Measurements from ENCODE around the gene VPS26A. TPM values are rescaled to one million over a fixed set of nuclear protein-coding genes. Genes with fewer than 3 reads are reported as not detected.

The VPS26A gene
- total RNA-seq, 1 donor from 2014 or later, result 55.8 TPM

DNA sequence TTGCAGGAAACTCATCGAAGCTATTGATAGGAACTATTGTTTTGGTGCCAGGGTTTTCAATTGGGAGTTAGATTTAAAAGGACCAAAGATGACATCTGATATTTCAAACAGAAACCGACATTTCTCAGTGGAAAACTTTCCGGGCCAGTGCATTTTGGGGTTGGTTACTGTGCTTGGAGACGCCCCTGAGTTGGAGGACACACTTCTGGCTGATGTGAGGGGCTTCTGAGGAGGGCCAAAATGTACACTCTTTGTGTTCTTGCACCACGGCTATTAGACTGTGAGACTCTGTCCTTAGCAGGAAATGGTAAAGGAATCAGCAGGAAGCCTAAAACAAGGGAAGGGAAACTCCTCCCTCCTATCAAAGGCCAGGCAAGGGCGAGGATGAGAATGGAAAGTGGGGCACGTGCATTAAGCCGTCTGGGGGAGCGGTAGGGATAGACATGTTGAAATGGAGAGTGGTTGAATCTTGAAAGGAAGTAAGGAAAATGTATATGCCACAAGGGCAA, 37.9 kb upstream of the VPS26A start:
- Mint-ChIP-seq H3K4me3 (ENCODE audit: unreplicated experiment) (no peak overlapping the region), H3K36me3 (ENCODE audit: unreplicated experiment) (no peaks in the 10 kb centered on the region), H3K27me3 (ENCODE audit: unreplicated experiment) (peaks cover 1% of the 10 kb centered on the region), H3K4me1 (ENCODE audit: low read depth, unreplicated experiment) (no peaks in the 10 kb centered on the region), H3K9me3 (ENCODE audit: unreplicated experiment) (no peaks in the 10 kb centered on the region), H3K27ac (ENCODE audit: unreplicated experiment) (no peak overlapping the region)
- no peak for DNase-seq
- TF ChIP-seq, protein P1, sequence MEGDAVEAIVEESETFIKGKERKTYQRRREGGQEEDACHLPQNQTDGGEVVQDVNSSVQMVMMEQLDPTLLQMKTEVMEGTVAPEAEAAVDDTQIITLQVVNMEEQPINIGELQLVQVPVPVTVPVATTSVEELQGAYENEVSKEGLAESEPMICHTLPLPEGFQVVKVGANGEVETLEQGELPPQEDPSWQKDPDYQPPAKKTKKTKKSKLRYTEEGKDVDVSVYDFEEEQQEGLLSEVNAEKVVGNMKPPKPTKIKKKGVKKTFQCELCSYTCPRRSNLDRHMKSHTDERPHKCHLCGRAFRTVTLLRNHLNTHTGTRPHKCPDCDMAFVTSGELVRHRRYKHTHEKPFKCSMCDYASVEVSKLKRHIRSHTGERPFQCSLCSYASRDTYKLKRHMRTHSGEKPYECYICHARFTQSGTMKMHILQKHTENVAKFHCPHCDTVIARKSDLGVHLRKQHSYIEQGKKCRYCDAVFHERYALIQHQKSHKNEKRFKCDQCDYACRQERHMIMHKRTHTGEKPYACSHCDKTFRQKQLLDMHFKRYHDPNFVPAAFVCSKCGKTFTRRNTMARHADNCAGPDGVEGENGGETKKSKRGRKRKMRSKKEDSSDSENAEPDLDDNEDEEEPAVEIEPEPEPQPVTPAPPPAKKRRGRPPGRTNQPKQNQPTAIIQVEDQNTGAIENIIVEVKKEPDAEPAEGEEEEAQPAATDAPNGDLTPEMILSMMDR (IDR thresholded peaks at IDR 0.05; ENCODE audit: partially characterized antibody, unreplicated experiment), result no peak

DNA sequence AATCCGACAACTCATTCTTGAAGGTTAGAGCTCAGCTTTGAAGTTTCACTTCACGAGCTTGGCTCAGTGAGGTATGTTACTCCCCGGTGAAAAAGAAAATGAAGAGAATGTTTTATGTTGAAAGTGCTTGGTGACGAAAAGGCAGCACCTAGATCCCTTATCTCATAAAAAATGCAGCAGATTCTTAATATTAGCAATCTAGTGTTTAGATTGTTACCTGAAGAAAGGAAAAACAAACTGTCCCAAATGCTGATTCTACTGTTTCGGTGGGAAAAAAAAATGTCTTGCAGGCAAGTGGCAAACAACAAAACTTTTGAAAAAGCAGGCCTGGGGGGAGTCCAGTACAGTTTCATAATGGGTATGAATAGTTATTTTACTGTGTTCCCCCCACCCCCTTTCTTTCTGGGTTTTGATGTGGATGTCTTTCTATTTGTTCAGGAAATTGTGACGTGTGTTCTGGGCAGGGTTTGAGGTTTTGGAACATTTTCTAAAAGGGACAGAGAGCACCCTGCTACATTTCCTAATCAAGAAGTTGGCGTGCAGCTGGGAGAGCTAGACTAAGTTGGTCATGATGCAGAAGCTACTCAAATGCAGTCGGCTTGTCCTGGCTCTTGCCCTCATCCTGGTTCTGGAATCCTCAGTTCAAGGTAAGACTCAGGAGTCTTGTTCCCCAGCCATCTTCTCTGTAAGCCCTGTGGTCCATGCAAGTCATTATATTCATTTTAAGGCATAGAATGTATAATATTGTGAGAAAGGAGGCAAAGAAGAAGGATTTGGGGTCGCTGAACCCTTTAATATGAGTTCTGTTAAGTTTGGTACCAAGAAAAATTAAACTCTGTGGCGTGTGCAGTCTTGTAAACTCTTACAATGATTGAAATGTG, 36.1 kb upstream of the VPS26A start, which contains the start of gene SRGN:
Gene SRGN (plus strand): TSS at position 514 of the 881 bp plus-strand sequence. CDS start 55 bp downstream, at position 569.
- H3K36me3 Mint-ChIP-seq (ENCODE audit: unreplicated experiment), result no peaks in the 10 kb centered on the region
- TF ChIP-seq, protein P1 (IDR thresholded peaks at IDR 0.05; ENCODE audit: partially characterized antibody, unreplicated experiment), result no peak
- no peaks in the 10 kb centered on the region for H3K4me1 Mint-ChIP-seq (ENCODE audit: low read depth, unreplicated experiment)
- H3K27me3 Mint-ChIP-seq (ENCODE audit: unreplicated experiment), result peaks cover 1% of the 10 kb centered on the region
- H3K27ac Mint-ChIP-seq (ENCODE audit: unreplicated experiment), result no peak within 1 kb of the TSS
- no peak for DNase-seq
- H3K4me3 Mint-ChIP-seq (ENCODE audit: unreplicated experiment), result no peak within 1 kb of the TSS
- no peaks in the 10 kb centered on the region for H3K9me3 Mint-ChIP-seq (ENCODE audit: unreplicated experiment)

DNA sequence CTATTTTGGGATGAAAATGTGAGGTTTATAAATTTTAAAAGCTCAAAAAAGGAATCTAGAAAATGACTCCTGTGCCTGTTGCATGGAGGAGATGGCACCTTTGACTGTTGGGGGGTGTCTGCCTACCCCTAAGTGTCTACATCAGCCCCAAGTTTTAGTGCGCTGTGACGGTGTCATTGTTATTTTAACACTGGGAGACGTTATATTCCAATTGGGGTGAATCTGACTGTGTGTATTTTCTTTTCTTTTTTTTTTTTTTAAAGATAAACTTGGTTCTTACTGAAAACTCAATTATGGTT, 35.6 kb upstream of the VPS26A start:
- Mint-ChIP-seq H3K4me1 (ENCODE audit: low read depth, unreplicated experiment) (no peaks in the 10 kb centered on the region), H3K36me3 (ENCODE audit: unreplicated experiment) (no peaks in the 10 kb centered on the region), H3K9me3 (ENCODE audit: unreplicated experiment) (no peaks in the 10 kb centered on the region), H3K4me3 (ENCODE audit: unreplicated experiment) (no peak overlapping the region), H3K27ac (ENCODE audit: unreplicated experiment) (no peak overlapping the region), H3K27me3 (ENCODE audit: unreplicated experiment) (peaks cover 1% of the 10 kb centered on the region)
- DNase-seq, result no peak
- TF ChIP-seq, protein P1 (IDR thresholded peaks at IDR 0.05; ENCODE audit: partially characterized antibody, unreplicated experiment), result no peak

DNA sequence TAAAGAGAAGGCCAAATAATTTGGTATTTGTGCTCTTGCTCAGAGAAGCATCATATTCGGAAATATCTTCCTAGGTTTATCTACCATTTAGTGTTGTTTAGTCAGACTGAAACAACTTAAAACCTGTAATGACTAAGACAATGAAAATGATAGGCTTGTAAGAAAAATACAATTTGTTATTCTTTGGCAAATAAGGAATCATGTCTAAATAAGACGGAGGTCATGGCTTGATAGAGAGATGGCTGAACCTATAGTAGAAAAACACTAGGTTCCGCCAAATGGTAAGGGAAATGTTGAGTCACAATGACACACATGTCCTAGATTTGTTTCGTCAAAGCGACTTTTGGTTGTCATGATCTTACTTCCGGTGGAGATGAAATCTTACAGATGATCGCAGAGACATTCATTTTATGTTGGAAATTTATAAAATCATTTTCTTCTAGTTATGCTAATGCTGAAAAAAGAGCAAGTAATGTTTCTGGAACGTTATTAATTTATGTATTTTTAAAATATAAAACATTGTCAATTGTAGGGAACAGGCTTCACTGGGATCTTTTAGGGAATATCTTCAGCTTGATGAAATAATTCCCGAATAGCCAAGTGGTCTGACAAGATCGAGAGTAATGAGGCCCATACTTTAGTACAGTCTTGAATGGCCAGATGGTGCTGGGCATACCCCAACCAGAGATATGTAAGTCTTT, 35.0 kb upstream of the VPS26A start:
- no peaks in the 10 kb centered on the region for H3K36me3 Mint-ChIP-seq (ENCODE audit: unreplicated experiment)
- no peak overlapping the region for H3K27ac Mint-ChIP-seq (ENCODE audit: unreplicated experiment)
- peaks cover 1% of the 10 kb centered on the region for H3K27me3 Mint-ChIP-seq (ENCODE audit: unreplicated experiment)
- no peak for DNase-seq
- TF ChIP-seq, protein P1 (IDR thresholded peaks at IDR 0.05; ENCODE audit: partially characterized antibody, unreplicated experiment), result no peak
- no peak overlapping the region for H3K4me3 Mint-ChIP-seq (ENCODE audit: unreplicated experiment)
- no peaks in the 10 kb centered on the region for H3K9me3 Mint-ChIP-seq (ENCODE audit: unreplicated experiment)
- H3K4me1 Mint-ChIP-seq (ENCODE audit: low read depth, unreplicated experiment), result no peaks in the 10 kb centered on the region

Data from glutamatergic neuron (in vitro differentiated cells).